Hepatocyte (in vitro differentiated cells): Measurements from ENCODE around the gene CHTOP. TPM values are rescaled to one million over a fixed set of nuclear protein-coding genes. Genes with fewer than 3 reads are reported as not detected.

Experiments used
- DNase-seq: peaks from one replicate; pipeline ENCODE4 v3.0.0-alpha.2; 2016; ENCODE audit warnings: low spot score
- H2AFZ ChIP-seq: fragments of 200-600 bp; sonication (generic); 2 replicates; pipeline ENCODE4 v1.6.0; 2016; ENCODE audit warnings: antibody characterized with exemption, mild to moderate bottlenecking
- H3K27ac ChIP-seq: fragments of 200-600 bp; sonication (generic); 2 replicates; pipeline ENCODE4 v1.5.1; 2016; ENCODE audit warnings: mild to moderate bottlenecking
- H3K27me3 ChIP-seq: fragments of 200-600 bp; sonication (generic); 2 replicates; pipeline ENCODE4 v1.6.1; 2016
- H3K36me3 ChIP-seq: fragments of 200-600 bp; sonication (generic); replicated peaks from 2 replicates; pipeline ENCODE4 v1.5.1; 2016; ENCODE audit warnings: low read depth; ENCODE audit not compliant: insufficient read depth
- H3K4me1 ChIP-seq: fragments of 200-600 bp; sonication (generic); 2 replicates; pipeline ENCODE4 v1.5.1; 2016; ENCODE audit warnings: mild to moderate bottlenecking, moderate library complexity; ENCODE audit not compliant: insufficient read depth
- H3K4me2 ChIP-seq: fragments of 200-600 bp; sonication (generic); 2 replicates; pipeline ENCODE4 v1.6.0; 2016
- H3K4me3 ChIP-seq: fragments of 200-600 bp; sonication (generic); 2 replicates; pipeline ENCODE4 v1.5.1; 2016; ENCODE audit warnings: mild to moderate bottlenecking
- H3K79me2 ChIP-seq: fragments of 200-600 bp; sonication (generic); 2 replicates; pipeline ENCODE4 v1.6.0; 2017; ENCODE audit warnings: mild to moderate bottlenecking
- H3K9me2 ChIP-seq: fragments of 200-600 bp; sonication (generic); replicated peaks from 2 replicates; pipeline ENCODE4 v1.6.0; 2017; ENCODE audit warnings: mild to moderate bottlenecking; ENCODE audit not compliant: insufficient read depth
- H3K9me3 ChIP-seq: fragments of 200-600 bp; sonication (generic); 2 replicates; pipeline ENCODE4 v1.5.1; 2016; ENCODE audit warnings: low read depth, mild to moderate bottlenecking
- H4K20me1 ChIP-seq: fragments of 200-600 bp; sonication (generic); 2 replicates; pipeline ENCODE4 v1.6.0; 2016; ENCODE audit warnings: mild to moderate bottlenecking; ENCODE audit not compliant: insufficient read depth, poor library complexity, severe bottlenecking
- CTCF ChIP-seq: fragments of 200-600 bp; sonication (generic); IDR thresholded peaks from 2 replicates; pipeline ENCODE4 v1.5.1; 2016; ENCODE audit warnings: antibody characterized with exemption, mild to moderate bottlenecking; ENCODE audit not compliant: poor library complexity
- EZH2 ChIP-seq: fragments of 200-600 bp; sonication (generic); IDR thresholded peaks from 2 replicates; pipeline ENCODE4 v1.6.1; 2016; ENCODE audit warnings: antibody characterized with exemption, mild to moderate bottlenecking, borderline replicate concordance
- EZH2phosphoT487 ChIP-seq: fragments of 200-600 bp; sonication (generic); IDR thresholded peaks from one replicate; pipeline ENCODE4 v1.6.1; 2018; ENCODE audit warnings: antibody characterized with exemption, mild to moderate bottlenecking, low read depth, moderate library complexity; ENCODE audit not compliant: unreplicated experiment, severe bottlenecking
- WGBS: methylation state at CpG from one replicate; pipeline ENCODE4 v1.1.6; 2016; ENCODE audit warnings: low lambda C conversion rate; ENCODE audit errors: missing lambda C conversion rate; 5-methylcytosine and 5-hydroxymethylcytosine counted together
- polyA plus RNA-seq: library from polyadenylated mRNA; unstranded; fragments of >200 nt; fragmentation: Nextera tagmentation; extraction: Ambion mirVana; gene quantifications from 2 replicates; pipeline ENCODE4 v1.2.1, GENCODE V29; 2016
- total RNA-seq: library from RNA; depleted of rRNA; stranded (reverse); fragments of >200 nt; gene quantifications from 2 replicates; pipeline ENCODE4 v1.2.3, GENCODE V29; 2014

CHTOP gene
- total and polyA plus RNA-seq, 2 experiments from 2014 or later: 50.7 to 65.5 TPM

- Histone ChIP-seq H3K27ac (peak overlapping the region; percentile 87), H3K4me1 (peaks cover 39% of the 10 kb centered on the region), H3K9me2 (no peaks in the 10 kb centered on the region), H3K4me3 (peak overlapping the region; percentile 30), H3K27me3 (no peaks in the 10 kb centered on the region), H3K9me3 (no peaks in the 10 kb centered on the region), H3K4me2 (peak overlapping the region; percentile 76), H2AFZ (no peak overlapping the region), H4K20me1 (no peaks in the 10 kb centered on the region), H3K36me3 (no peaks in the 10 kb centered on the region), H3K79me2 (peaks cover 30% of the 10 kb centered on the region)
- DNase-seq: no peak
- TF ChIP-seq EZH2phosphoT487: no peak
- no peak for TF ChIP-seq CTCF
- TF ChIP-seq EZH2: no peak
- WGBS: 86% methylated on average over 1 of the region's 2 CpGs
Observed at GRCh38 chr1:153615406-153615805, 18.5 kb upstream of the CHTOP start.

DNA sequence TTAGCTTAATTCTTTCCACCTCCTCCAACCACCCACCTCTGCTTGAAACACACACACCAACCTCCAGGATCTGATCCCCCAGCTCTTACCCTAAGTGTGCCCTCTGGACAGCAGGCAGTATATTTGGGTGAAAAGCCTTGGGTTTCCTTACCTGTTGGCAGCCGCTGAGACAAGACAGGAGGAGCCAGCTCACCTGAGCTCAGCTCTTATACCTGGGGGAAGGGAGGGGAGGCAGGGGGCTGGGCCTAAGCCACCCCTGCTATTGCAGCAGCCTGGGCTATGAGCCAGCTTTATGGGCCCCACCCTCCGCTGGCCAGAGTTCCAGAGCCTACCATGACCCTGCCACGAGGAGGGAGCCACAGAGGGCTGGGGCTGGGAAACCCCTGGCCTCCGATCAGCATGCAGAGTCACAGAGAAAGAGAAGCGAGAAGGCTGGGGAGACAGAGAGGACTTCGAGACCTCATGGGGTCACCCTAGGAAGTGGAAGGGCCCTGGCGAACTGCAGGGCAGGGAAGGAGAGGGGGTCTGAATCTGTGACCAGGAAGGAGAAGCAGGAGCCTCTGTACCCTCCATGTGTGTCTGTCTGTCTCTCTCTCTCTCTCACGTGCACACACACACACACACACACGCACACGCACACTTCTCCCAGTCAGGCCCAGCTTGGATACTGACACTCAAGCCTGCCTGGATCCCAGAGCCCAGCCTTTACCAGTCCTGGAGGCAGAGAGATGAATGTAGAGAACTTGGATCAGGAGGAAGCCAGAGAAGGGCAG lies 17.5 kb upstream of the CHTOP start, which contains the start of gene S100A14:
S100A14 (minus strand) TSS at position 182 of the 773 bp plus-strand sequence. CDS start 467 bp downstream, outside the sequence.
- Histone ChIP-seq H3K27me3 (no peaks in the 10 kb centered on the region), H3K4me1 (peaks cover 37% of the 10 kb centered on the region), H3K4me3 (peak within 1 kb of the TSS; percentile 30), H2AFZ (peak within 1 kb of the TSS; percentile 21), H3K4me2 (peak within 1 kb of the TSS; percentile 76), H3K9me2 (no peaks in the 10 kb centered on the region), H3K9me3 (no peaks in the 10 kb centered on the region), H3K36me3 (no peaks in the 10 kb centered on the region), H3K79me2 (peaks cover 21% of the 10 kb centered on the region), H3K27ac (peak within 1 kb of the TSS; percentile 87), H4K20me1 (no peaks in the 10 kb centered on the region)
- peak; percentile 89 for DNase-seq
- TF ChIP-seq EZH2phosphoT487 (no peak), CTCF (no peak), EZH2 (no peak)
- WGBS: 72% methylated on average over 10 of the region's 10 CpGs

DNA sequence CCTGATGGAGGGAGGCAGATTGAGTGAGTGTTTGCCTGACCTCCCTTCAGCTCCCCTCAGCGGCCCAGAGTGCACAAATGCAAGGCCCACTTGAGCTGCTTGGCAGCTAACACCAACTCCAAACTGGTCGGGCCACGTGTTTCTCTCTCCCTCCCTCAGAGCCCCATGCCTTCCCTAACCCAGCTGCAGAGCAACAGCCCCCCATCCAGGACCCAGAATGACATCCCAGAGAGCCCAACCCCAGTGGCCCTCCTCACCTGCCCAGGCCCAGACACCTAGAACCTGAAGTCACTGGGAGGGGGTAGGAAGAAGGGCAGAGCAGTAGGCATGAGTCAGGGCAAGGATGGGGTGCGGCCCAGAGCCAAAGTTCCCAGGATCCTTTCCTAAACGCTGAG lies 17.0 kb upstream of the CHTOP start:
- DNase-seq: no peak
- H3K79me2 ChIP-seq: peaks cover 15% of the 10 kb centered on the region
- WGBS: 89% methylated on average over 5 of the region's 5 CpGs
- H3K4me3 ChIP-seq: no peak overlapping the region
- no peaks in the 10 kb centered on the region for H3K36me3 ChIP-seq
- TF ChIP-seq CTCF (no peak), EZH2 (no peak), EZH2phosphoT487 (no peak)
- peaks cover 34% of the 10 kb centered on the region for H3K4me1 ChIP-seq
- H3K27me3 ChIP-seq: no peaks in the 10 kb centered on the region
- no peaks in the 10 kb centered on the region for H4K20me1 ChIP-seq
- H3K9me2 ChIP-seq: no peaks in the 10 kb centered on the region
- H2AFZ ChIP-seq: peak overlapping the region; percentile 21
- H3K27ac ChIP-seq: peak overlapping the region; percentile 87
- H3K4me2 ChIP-seq: no peak overlapping the region
- H3K9me3 ChIP-seq: no peaks in the 10 kb centered on the region
